AG09309 (cell line): ENCODE results near the gene CCNYL1.

Experiments
- DNase-seq: peaks from one replicate; pipeline ENCODE4 v3.0.0-alpha.2; 2010; ENCODE audit warnings: low read depth
- H3K4me3 ChIP-seq: 2 replicates; pipeline ENCODE4 v1.5.1; 2011; ENCODE audit warnings: mild to moderate bottlenecking, low read depth, low read length, moderate library complexity; ENCODE audit not compliant: control insufficient read depth
- TF ChIP-seq, protein P1 (sequence below): IDR thresholded peaks from 2 replicates; pipeline ENCODE4 v1.5.1; 2011; ENCODE audit warnings: mild to moderate bottlenecking, low read depth, low read length, inconsistent platforms; ENCODE audit not compliant: insufficient read depth, control insufficient read depth; ENCODE audit errors: missing control alignments

Gene CCNYL1

DNA sequence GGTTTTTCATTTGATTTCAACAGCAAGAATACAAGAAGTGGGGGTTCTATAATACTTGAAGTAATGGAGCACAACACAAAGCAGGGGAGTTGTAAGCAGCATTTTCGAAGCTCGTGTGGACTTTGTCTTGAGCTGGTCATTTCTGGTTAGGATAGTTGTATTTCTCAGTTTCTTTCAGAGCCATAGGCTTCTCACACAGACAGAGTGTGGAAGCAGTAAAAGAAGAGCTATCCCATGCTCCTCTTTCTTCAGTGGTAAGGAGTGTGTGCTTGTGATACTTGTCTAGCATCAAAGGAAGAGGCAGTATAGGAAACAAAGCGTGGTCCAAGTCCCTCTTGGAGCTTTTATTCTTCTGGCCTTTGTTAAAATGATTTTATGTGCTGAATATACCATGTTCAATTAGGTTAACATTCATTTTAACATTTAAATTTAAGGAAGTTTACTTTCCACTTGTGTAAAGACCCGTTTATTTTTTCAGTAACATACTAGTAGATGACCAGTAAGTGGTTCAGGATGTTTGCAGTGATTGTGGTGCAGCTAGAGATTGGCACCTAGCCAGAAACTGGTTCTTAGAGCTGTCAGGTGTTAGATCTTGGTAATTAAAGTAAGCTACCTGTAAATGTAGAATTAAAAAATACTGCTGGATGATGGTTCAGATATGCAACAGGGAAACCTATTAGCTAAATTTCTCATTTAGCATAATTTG lies 14.6 kb downstream of the CCNYL1 start:
- no peak for DNase-seq
- TF ChIP-seq, protein P1, sequence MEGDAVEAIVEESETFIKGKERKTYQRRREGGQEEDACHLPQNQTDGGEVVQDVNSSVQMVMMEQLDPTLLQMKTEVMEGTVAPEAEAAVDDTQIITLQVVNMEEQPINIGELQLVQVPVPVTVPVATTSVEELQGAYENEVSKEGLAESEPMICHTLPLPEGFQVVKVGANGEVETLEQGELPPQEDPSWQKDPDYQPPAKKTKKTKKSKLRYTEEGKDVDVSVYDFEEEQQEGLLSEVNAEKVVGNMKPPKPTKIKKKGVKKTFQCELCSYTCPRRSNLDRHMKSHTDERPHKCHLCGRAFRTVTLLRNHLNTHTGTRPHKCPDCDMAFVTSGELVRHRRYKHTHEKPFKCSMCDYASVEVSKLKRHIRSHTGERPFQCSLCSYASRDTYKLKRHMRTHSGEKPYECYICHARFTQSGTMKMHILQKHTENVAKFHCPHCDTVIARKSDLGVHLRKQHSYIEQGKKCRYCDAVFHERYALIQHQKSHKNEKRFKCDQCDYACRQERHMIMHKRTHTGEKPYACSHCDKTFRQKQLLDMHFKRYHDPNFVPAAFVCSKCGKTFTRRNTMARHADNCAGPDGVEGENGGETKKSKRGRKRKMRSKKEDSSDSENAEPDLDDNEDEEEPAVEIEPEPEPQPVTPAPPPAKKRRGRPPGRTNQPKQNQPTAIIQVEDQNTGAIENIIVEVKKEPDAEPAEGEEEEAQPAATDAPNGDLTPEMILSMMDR: no peak
- H3K4me3 ChIP-seq: no peak overlapping the region

DNA sequence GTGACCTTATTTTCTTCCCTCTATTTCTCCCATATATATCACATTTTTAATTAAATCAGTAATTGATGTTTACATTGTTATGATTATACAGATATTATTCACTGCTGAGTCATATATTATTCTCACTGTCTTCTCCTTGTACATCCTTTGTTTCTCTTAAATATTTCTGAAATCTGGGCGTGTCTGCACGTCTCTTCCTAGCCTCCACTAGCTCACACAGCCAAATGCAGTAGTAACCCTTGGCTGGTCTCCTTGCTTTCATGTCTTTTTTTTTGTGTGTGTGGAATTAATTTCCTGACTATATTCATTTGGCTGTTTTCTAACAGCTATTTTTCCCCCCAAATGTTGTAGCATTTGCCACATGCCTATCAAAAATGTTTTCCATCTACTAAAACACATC lies 15.8 kb downstream of the CCNYL1 start:
- H3K4me3 ChIP-seq: no peak overlapping the region
- DNase-seq: no peak
- TF ChIP-seq, protein P1: no peak

DNA sequence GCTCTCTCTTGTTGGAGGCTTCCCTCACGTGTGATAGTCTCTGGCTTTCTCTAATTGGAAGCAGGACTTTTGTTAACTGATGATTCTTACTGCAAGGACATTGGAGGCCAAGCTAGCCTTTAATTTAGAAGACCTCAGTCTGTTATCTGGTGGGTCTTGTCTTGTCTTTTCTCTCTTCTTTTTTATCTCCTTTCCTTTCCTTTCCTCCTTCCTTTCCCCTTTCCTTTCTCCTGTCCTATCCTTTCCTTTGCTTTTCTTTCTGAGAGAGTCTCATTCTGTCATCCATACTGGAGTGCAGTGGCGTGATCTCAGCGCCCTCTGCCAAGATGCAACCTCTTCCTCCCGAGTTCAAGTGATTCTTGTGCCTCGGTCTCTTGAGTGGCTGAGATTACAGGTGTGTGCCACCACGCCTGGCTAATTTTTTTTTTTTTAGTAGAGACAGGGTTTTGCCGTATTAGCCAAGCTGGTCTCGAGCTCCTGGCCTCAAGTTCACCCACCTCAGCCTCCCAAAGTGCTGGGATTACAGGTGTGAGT lies 18.1 kb downstream of the CCNYL1 start:
- TF ChIP-seq, protein P1: no peak
- H3K4me3 ChIP-seq: no peak overlapping the region
- no peak for DNase-seq

DNA sequence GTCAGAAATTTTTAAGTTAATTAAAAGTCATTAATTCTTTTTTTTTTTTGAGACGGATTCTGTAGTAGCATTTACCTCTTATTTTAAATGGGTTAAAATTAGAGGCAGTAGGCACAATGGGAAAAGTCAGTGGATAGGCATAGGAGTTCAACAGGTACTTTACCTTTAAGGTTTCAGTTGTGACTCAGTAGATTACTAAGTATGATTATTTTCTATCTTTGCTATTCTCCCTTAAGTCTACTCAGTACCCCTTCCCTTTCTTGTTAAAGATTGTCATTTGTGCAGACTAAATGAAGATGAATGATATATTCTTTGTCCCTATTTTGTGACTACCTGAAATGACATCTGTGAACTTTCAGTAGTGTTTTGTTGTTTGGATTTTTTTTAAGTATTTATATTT lies 19.7 kb downstream of the CCNYL1 start:
- H3K4me3 ChIP-seq: no peak overlapping the region
- DNase-seq: no peak
- TF ChIP-seq, protein P1: no peak

DNA sequence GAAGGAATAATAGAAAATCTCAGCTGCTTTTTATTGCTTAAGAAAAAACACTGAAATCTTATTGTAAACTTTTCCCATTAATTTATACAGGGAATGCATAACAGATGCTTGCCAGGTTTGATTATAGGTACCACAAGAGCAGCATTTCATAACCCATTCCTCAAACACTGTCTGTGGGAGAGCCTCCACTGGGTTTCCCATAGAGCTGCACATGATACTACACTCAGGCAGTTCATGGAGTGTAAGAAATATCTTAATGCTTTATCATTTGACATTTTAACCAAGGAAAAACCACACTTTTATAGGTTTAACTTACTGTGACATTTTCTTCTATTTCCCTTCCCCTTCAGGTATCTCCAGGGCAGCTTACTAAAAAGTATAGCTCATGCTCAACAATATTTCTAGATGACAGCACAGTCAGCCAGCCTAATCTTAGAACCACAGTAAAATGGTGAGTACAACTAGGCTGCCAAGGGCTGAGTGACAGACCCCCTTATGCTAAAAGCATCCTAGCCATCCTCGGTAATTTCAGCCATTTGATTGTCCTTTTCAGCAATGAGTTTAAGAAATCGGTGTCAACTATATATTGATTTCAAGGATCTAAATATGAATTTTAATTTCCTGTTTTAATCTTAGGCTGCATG lies 22.3 kb downstream of the CCNYL1 start:
- TF ChIP-seq, protein P1: no peak
- no peak overlapping the region for H3K4me3 ChIP-seq
- no peak for DNase-seq

DNA sequence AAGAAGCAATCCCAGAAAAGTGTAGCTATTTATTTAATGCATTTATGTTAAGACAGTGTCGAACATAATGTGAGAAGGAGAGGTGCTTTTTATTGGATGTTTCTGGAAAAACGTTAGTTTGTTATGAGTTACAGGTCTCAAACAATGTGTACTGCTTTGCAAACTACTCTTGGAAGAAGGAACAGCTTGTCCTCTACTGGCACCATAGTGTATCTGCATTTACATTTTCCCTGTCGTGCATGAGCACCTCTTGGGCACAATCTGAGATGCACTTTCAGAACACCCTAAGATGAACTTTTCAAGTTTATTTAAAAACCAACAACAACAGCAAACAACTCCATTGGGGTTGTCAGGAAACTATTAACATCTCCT lies 22.8 kb downstream of the CCNYL1 start:
- peak; percentile 42 for DNase-seq
- H3K4me3 ChIP-seq: no peak overlapping the region
- TF ChIP-seq, protein P1: peak; percentile 67
